H9 (cell line): ENCODE data around the gene TMEM135. TPM values are rescaled to one million over a fixed set of nuclear protein-coding genes. Genes with fewer than 3 reads are reported as not detected.

Source experiments
- DNase-seq: peaks from one replicate; pipeline ENCODE4 v3.0.0-alpha.2; 2017
- H2AFZ ChIP-seq: one replicate; pipeline ENCODE4 v1.6.1; 2013; ENCODE audit warnings: mild to moderate bottlenecking, low read length, control low read depth, moderate library complexity
- H2AK5ac ChIP-seq: 2 replicates; pipeline ENCODE4 v1.6.1; 2013; ENCODE audit warnings: low read length, control low read depth, mixed read lengths; ENCODE audit not compliant: insufficient read length
- H2BK120ac ChIP-seq: one replicate; pipeline ENCODE4 v1.6.1; 2013; ENCODE audit warnings: low read depth, mild to moderate bottlenecking, low read length, control low read depth, inconsistent platforms; ENCODE audit not compliant: poor library complexity, severe bottlenecking
- H2BK12ac ChIP-seq: 2 replicates; pipeline ENCODE4 v1.6.1; 2013; ENCODE audit warnings: low read length, control low read depth, mixed read lengths, low read depth; ENCODE audit not compliant: insufficient read length
- H2BK15ac ChIP-seq: 2 replicates; pipeline ENCODE4 v1.6.1; 2013; ENCODE audit warnings: low read depth, low read length, control low read depth
- H2BK20ac ChIP-seq: one replicate; pipeline ENCODE4 v1.6.1; 2013; ENCODE audit warnings: low read depth, mild to moderate bottlenecking, low read length, control low read depth, inconsistent platforms; ENCODE audit not compliant: poor library complexity, severe bottlenecking
- H2BK5ac ChIP-seq: 2 replicates; pipeline ENCODE4 v1.6.1; 2013; ENCODE audit warnings: low read length, control low read depth, mixed read lengths; ENCODE audit not compliant: insufficient read length
- H3K14ac ChIP-seq: 2 replicates; pipeline ENCODE4 v1.6.1; 2013; ENCODE audit warnings: low read length, control low read depth; ENCODE audit not compliant: insufficient read depth
- H3K18ac ChIP-seq: 2 replicates; pipeline ENCODE4 v1.6.1; 2013; ENCODE audit warnings: low read depth, mild to moderate bottlenecking, mixed read lengths, low read length, control low read depth; ENCODE audit not compliant: insufficient read length
- H3K23ac ChIP-seq: 2 replicates; pipeline ENCODE4 v1.6.1; 2013; ENCODE audit warnings: low read length, control low read depth, mixed read lengths, low read depth; ENCODE audit not compliant: insufficient read length
- H3K23me2 ChIP-seq: 2 replicates; pipeline ENCODE4 v1.6.1; 2013; ENCODE audit warnings: low read depth, mild to moderate bottlenecking, mixed read lengths, low read length, control low read depth; ENCODE audit not compliant: insufficient read length, poor library complexity, severe bottlenecking
- H3K27ac ChIP-seq: 2 replicates; pipeline ENCODE4 v1.5.1; 2013; ENCODE audit warnings: low read length, control low read depth, mixed read lengths, low read depth; ENCODE audit not compliant: insufficient read length
- H3K27me3 ChIP-seq: 2 replicates; pipeline ENCODE4 v1.6.1; 2013; ENCODE audit warnings: low read length, control low read depth, inconsistent platforms; ENCODE audit not compliant: insufficient read depth
- H3K4ac ChIP-seq: 2 replicates; pipeline ENCODE4 v1.6.1; 2013; ENCODE audit warnings: low read depth, mild to moderate bottlenecking, control low read depth, inconsistent platforms, low read length, moderate library complexity
- H3K4me1 ChIP-seq: 2 replicates; pipeline ENCODE4 v1.6.1; 2013; ENCODE audit warnings: low read length, control low read depth, inconsistent platforms; ENCODE audit not compliant: insufficient read depth
- H3K4me2 ChIP-seq: 2 replicates; pipeline ENCODE4 v1.6.1; 2013; ENCODE audit warnings: low read length, control low read depth, mixed read lengths; ENCODE audit not compliant: insufficient read length, insufficient read depth
- H3K56ac ChIP-seq: 2 replicates; pipeline ENCODE4 v1.6.1; 2013; ENCODE audit warnings: low read depth, mild to moderate bottlenecking, mixed read lengths, low read length, control low read depth; ENCODE audit not compliant: insufficient read length
- H3K79me1 ChIP-seq: 2 replicates; pipeline ENCODE4 v1.6.1; 2013; ENCODE audit warnings: low read depth, mild to moderate bottlenecking, moderate library complexity, low read length, control low read depth, inconsistent platforms; ENCODE audit not compliant: insufficient read depth, poor library complexity, severe bottlenecking
- H3K79me2 ChIP-seq: 2 replicates; pipeline ENCODE4 v1.6.1; 2013; ENCODE audit warnings: low read length, control low read depth, inconsistent platforms; ENCODE audit not compliant: insufficient read depth
- H3K9ac ChIP-seq: 2 replicates; pipeline ENCODE4 v1.6.1; 2013; ENCODE audit warnings: low read length, control low read depth, mixed read lengths; ENCODE audit not compliant: insufficient read length; ENCODE audit errors: extremely low read depth
- H3K9me3 ChIP-seq: one replicate; pipeline ENCODE4 v1.6.1; 2013; ENCODE audit warnings: low read depth, low read length, inconsistent platforms; ENCODE audit not compliant: control insufficient read depth
- H3T11ph ChIP-seq: one replicate; pipeline ENCODE4 v1.6.1; 2013; ENCODE audit warnings: mild to moderate bottlenecking, low read length, control low read depth, inconsistent platforms
- H4K20me1 ChIP-seq: one replicate; pipeline ENCODE4 v1.6.1; 2013; ENCODE audit not compliant: control insufficient read depth, insufficient read length, insufficient read depth
- H4K5ac ChIP-seq: 2 replicates; pipeline ENCODE4 v1.6.1; 2013; ENCODE audit warnings: low read depth, mild to moderate bottlenecking, mixed read lengths, low read length, control low read depth; ENCODE audit not compliant: insufficient read length
- H4K8ac ChIP-seq: replicated peaks from 2 replicates; pipeline ENCODE4 v1.6.1; 2013; ENCODE audit warnings: low read length, control low read depth, mixed read lengths, low read depth; ENCODE audit not compliant: insufficient read length
- H4K91ac ChIP-seq: 2 replicates; pipeline ENCODE4 v1.6.1; 2013; ENCODE audit warnings: low read depth, mild to moderate bottlenecking, moderate library complexity, mixed read lengths, low read length, control low read depth; ENCODE audit not compliant: insufficient read length
- H3K27ac Mint-ChIP-seq, 3 experiments: 2 replicates in 2 of 3; 3 replicates in 1 of 3; pipeline ENCODE4 v1.8.0; 2020 to 2021; ENCODE audit warnings: mixed read lengths in 3 of 3, mild to moderate bottlenecking in 1 of 3, moderate library complexity in 1 of 3
- H3K27me3 Mint-ChIP-seq: 2 replicates; pipeline ENCODE4 v1.8.0; 2021; ENCODE audit warnings: low read depth, mild to moderate bottlenecking, moderate library complexity, mixed read lengths
- H3K36me3 Mint-ChIP-seq, 3 experiments: 2 replicates in 2 of 3; 3 replicates in 1 of 3; pipeline ENCODE4 v1.8.0; 2020 to 2021; ENCODE audit warnings: low read depth in 3 of 3, mixed read lengths in 3 of 3; ENCODE audit not compliant: insufficient read depth in 1 of 3
- H3K4me1 Mint-ChIP-seq, 2 experiments: 2 replicates each; pipeline ENCODE4 v1.8.0; 2020; ENCODE audit warnings: mixed read lengths in 2 of 2
- H3K4me3 Mint-ChIP-seq, 2 experiments: 2 replicates in 1 of 2; 3 replicates in 1 of 2; pipeline ENCODE4 v1.8.0; 2020 to 2021; ENCODE audit warnings: mild to moderate bottlenecking in 2 of 2, mixed read lengths in 2 of 2, moderate library complexity in 1 of 2
- H3K9me3 Mint-ChIP-seq, 2 experiments: 2 replicates in 1 of 2; 3 replicates in 1 of 2; pipeline ENCODE4 v1.8.0; 2020; ENCODE audit warnings: mild to moderate bottlenecking in 2 of 2, mixed read lengths in 2 of 2, moderate library complexity in 1 of 2
- CTCF ChIP-seq: fragments of 200-600 bp; sonication (generic); conservative IDR thresholded peaks from 3 replicates; pipeline ENCODE4 v1.8.0; 2021; ENCODE audit warnings: antibody characterized with exemption, mild to moderate bottlenecking
- WGBS: extraction: QIAGEN DNeasy Blood & Tissue Kit; methylation state at CpG from one replicate; pipeline ENCODE4 v1.1.7; 2013; ENCODE audit warnings: missing lambda C conversion rate, low lambda C conversion rate, mixed read lengths; ENCODE audit not compliant: insufficient read length; ENCODE audit errors: extremely low coverage; 5-methylcytosine and 5-hydroxymethylcytosine counted together
- total RNA-seq: library from RNA; stranded (reverse); gene quantifications from 2 replicates; pipeline ENCODE4 v1.2.1, GENCODE V29; 2021

Gene TMEM135
- total RNA-seq, 1 experiment from 2014 or later, result 25.2 TPM

GRCh38 chr11:86990515-86990914 lies 47.2 kb upstream of the TMEM135 start:
- H3K79me1 ChIP-seq, result no peaks in the 10 kb centered on the region
- H3K36me3 Mint-ChIP-seq, result no peaks in the 10 kb centered on the region
- H3K9me3 Mint-ChIP-seq, result no peaks in the 10 kb centered on the region
- no peak overlapping the region for H2BK15ac ChIP-seq
- H3K56ac ChIP-seq, result no peak overlapping the region
- H3K4me3 Mint-ChIP-seq, result no peak overlapping the region
- no peaks in the 10 kb centered on the region for H3K79me2 ChIP-seq
- no peak overlapping the region for H4K5ac ChIP-seq
- no peak overlapping the region for H3K27ac ChIP-seq
- no peaks in the 10 kb centered on the region for H3K27me3 ChIP-seq
- no peaks in the 10 kb centered on the region for H3K4me1 ChIP-seq
- no peaks in the 10 kb centered on the region for H3K9me3 ChIP-seq
- no peak for DNase-seq
- H2AFZ ChIP-seq, result no peak overlapping the region
- H3K14ac ChIP-seq, result no peak overlapping the region
- no peak overlapping the region for H3K4ac ChIP-seq
- H3T11ph ChIP-seq, result no peak overlapping the region
- no peak overlapping the region for H3K4me2 ChIP-seq
- TF ChIP-seq CTCF, result no peak
- H4K20me1 ChIP-seq, result no peaks in the 10 kb centered on the region
- WGBS, result no CpG with 5 or more reads among the region's 3 CpGs
- H4K91ac ChIP-seq, result no peak overlapping the region
- peaks cover 24 to 27% of the 10 kb centered on the region in 2 experiments for H3K4me1 Mint-ChIP-seq
- no peak overlapping the region for H3K18ac ChIP-seq
- H2BK20ac ChIP-seq, result no peak overlapping the region
- H3K9ac ChIP-seq, result no peak overlapping the region
- no peak overlapping the region for H2AK5ac ChIP-seq
- no peaks in the 10 kb centered on the region for H3K23me2 ChIP-seq
- H2BK120ac ChIP-seq, result no peak overlapping the region
- H3K27me3 Mint-ChIP-seq, result peaks cover 2% of the 10 kb centered on the region; the same call in 1 of the 2 replicates
- no peak overlapping the region for H2BK5ac ChIP-seq
- peak overlapping the region in 1 of 3 experiments; percentile 45; a peak in 3 of 7 replicates for H3K27ac Mint-ChIP-seq
- H4K8ac ChIP-seq, result no peak overlapping the region
- no peak overlapping the region for H3K23ac ChIP-seq
- no peak overlapping the region for H2BK12ac ChIP-seq
